ENCODE results near the gene PDGFB. TPM values are rescaled to one million over a fixed set of nuclear protein-coding genes. Genes with fewer than 3 reads are reported as not detected.

Gene PDGFB
- total RNA-seq, 1 experiment from 2014 or later, result 8.3 TPM

GRCh38 chr22:39256979-39257378 is 12.2 kb upstream of the PDGFB start:
- Mint-ChIP-seq H3K9me3 (ENCODE audit: unreplicated experiment) (no peaks in the 10 kb centered on the region), H3K4me1 (ENCODE audit: low read depth, unreplicated experiment) (peaks cover 9% of the 10 kb centered on the region), H3K27ac (ENCODE audit: unreplicated experiment) (no peak overlapping the region), H3K4me3 (ENCODE audit: unreplicated experiment) (no peak overlapping the region), H3K27me3 (ENCODE audit: insufficient read depth, unreplicated experiment) (no peaks in the 10 kb centered on the region), H3K36me3 (ENCODE audit: insufficient read depth, unreplicated experiment) (peaks cover 2% of the 10 kb centered on the region)
- TF ChIP-seq, protein P1, sequence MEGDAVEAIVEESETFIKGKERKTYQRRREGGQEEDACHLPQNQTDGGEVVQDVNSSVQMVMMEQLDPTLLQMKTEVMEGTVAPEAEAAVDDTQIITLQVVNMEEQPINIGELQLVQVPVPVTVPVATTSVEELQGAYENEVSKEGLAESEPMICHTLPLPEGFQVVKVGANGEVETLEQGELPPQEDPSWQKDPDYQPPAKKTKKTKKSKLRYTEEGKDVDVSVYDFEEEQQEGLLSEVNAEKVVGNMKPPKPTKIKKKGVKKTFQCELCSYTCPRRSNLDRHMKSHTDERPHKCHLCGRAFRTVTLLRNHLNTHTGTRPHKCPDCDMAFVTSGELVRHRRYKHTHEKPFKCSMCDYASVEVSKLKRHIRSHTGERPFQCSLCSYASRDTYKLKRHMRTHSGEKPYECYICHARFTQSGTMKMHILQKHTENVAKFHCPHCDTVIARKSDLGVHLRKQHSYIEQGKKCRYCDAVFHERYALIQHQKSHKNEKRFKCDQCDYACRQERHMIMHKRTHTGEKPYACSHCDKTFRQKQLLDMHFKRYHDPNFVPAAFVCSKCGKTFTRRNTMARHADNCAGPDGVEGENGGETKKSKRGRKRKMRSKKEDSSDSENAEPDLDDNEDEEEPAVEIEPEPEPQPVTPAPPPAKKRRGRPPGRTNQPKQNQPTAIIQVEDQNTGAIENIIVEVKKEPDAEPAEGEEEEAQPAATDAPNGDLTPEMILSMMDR (IDR thresholded peaks at IDR 0.05; ENCODE audit: insufficient read depth in 1 of 2, low read depth in 1 of 2, low read length in 1 of 2, severe bottlenecking in 1 of 2, unreplicated experiment in 1 of 2), result no peak
- ChIA-PET CTCF (no interaction called here), POLR2A (no interaction called here)
- Histone ChIP-seq H3K27me3 (replicated peaks; ENCODE audit: control insufficient read depth, insufficient read depth, low read length) (no peaks in the 10 kb centered on the region), H3K4me1 (0 out of 2 replicates have a peak, but pooled peaks cover 4% of the 10 kb centered on the region), H3K9me3 (0 out of 2 replicates have a peak, but pooled peaks cover 8% of the 10 kb centered on the region), H3K4me3 (ENCODE audit: low read depth, low read length) (no peak overlapping the region), H3K36me3 (ENCODE audit: control insufficient read depth, insufficient read depth, low read length) (no peaks in the 10 kb centered on the region)
- DNase-seq, result no peak
- intact Hi-C loops (cut with micrococcal nuclease; ENCODE audit: unreplicated experiment), result no loop called here
- no TSS peak for BruUV-seq (replicated peaks)

- CTCF ChIA-PET, result no interaction called here
- Histone ChIP-seq H3K9me3 (0 out of 2 replicates have a peak, but pooled peaks cover 2% of the 10 kb centered on the region), H3K4me3 (ENCODE audit: low read depth, low read length) (no peak overlapping the region), H3K4me1 (0 out of 2 replicates have a peak, but pooled peaks cover 4% of the 10 kb centered on the region), H3K36me3 (ENCODE audit: control insufficient read depth, insufficient read depth, low read length) (no peaks in the 10 kb centered on the region), H3K27me3 (replicated peaks; ENCODE audit: control insufficient read depth, insufficient read depth, low read length) (no peaks in the 10 kb centered on the region)
- peaks cover 9% of the 10 kb centered on the region for H3K4me1 Mint-ChIP-seq (ENCODE audit: low read depth, unreplicated experiment)
- POLR2A ChIA-PET, result no interaction called here
- H3K27ac Mint-ChIP-seq (ENCODE audit: unreplicated experiment), result no peak overlapping the region
- H3K36me3 Mint-ChIP-seq (ENCODE audit: insufficient read depth, unreplicated experiment), result peaks cover 6% of the 10 kb centered on the region
- intact Hi-C loops (cut with micrococcal nuclease; ENCODE audit: unreplicated experiment), result no loop called here
- no peak for DNase-seq
- BruUV-seq (replicated peaks), result no TSS peak
- H3K9me3 Mint-ChIP-seq (ENCODE audit: unreplicated experiment), result no peaks in the 10 kb centered on the region
- TF ChIP-seq, protein P1 (IDR thresholded peaks at IDR 0.05; ENCODE audit: insufficient read depth in 1 of 2, low read depth in 1 of 2, low read length in 1 of 2, severe bottlenecking in 1 of 2, unreplicated experiment in 1 of 2), result no peak
- H3K4me3 Mint-ChIP-seq (ENCODE audit: unreplicated experiment), result no peak overlapping the region
- H3K27me3 Mint-ChIP-seq (ENCODE audit: insufficient read depth, unreplicated experiment), result no peaks in the 10 kb centered on the region
These were observed 11.4 kb upstream of the PDGFB start for GRCh38 chr22:39256186-39256552.

DNA sequence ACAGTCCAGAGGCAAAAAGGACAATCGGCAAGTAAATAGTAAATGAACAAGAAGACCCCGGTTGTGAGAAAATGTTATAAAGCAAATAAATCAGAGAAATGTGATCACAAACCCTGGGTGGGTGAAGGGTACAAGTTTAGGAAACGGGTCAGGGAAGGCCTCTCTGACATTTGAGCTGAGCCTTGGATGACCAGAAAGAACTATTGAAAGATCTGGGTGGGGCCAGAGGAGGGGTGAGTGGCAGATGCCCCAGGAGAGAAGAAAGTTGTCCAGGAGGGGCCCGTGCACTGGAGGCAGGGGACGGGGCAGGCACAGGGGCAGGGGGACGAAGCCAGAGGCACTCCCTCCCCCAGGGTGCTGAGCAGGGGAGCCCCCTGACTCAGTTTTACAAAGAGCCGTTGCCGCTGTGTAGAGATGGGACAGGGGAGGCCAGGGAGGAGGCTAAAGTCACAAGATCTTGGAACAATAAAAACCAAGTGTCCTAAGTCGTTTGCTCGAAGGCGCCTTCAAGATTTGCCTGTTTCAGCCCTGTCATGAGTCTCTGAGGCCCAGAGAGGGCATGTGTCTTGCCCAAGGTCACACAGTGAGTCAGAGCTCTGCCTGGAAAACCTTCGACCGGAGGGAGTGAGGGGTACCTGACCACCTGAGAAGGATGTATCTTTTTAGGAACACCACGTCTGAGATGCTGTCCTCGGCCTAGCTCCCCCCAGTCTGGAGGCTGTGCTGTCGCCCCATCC is 10.8 kb upstream of the PDGFB start:
- Mint-ChIP-seq H3K36me3 (ENCODE audit: insufficient read depth, unreplicated experiment) (peaks cover 6% of the 10 kb centered on the region), H3K27me3 (ENCODE audit: insufficient read depth, unreplicated experiment) (no peaks in the 10 kb centered on the region), H3K4me1 (ENCODE audit: low read depth, unreplicated experiment) (peaks cover 9% of the 10 kb centered on the region), H3K27ac (ENCODE audit: unreplicated experiment) (no peak overlapping the region), H3K4me3 (ENCODE audit: unreplicated experiment) (no peak overlapping the region), H3K9me3 (ENCODE audit: unreplicated experiment) (no peaks in the 10 kb centered on the region)
- intact Hi-C loops (cut with micrococcal nuclease; ENCODE audit: unreplicated experiment), result no loop called here
- CTCF ChIA-PET, result no interaction called here
- Histone ChIP-seq H3K4me1 (0 out of 2 replicates have a peak, but pooled peaks cover 4% of the 10 kb centered on the region), H3K27me3 (replicated peaks; ENCODE audit: control insufficient read depth, insufficient read depth, low read length) (no peaks in the 10 kb centered on the region), H3K4me3 (ENCODE audit: low read depth, low read length) (no peak overlapping the region), H3K9me3 (no peaks in the 10 kb centered on the region), H3K36me3 (ENCODE audit: control insufficient read depth, insufficient read depth, low read length) (no peaks in the 10 kb centered on the region)
- TF ChIP-seq, protein P1 (IDR thresholded peaks at IDR 0.05; ENCODE audit: insufficient read depth in 1 of 2, low read depth in 1 of 2, low read length in 1 of 2, severe bottlenecking in 1 of 2, unreplicated experiment in 1 of 2), result no peak
- BruUV-seq (replicated peaks), result no TSS peak
- DNase-seq, result no peak
- POLR2A ChIA-PET, result no interaction called here

Measured in Caco-2 (cell line).